Activated naive CD4-positive, alpha-beta T cell treated with anti-CD3 and anti-CD28 coated beads for 36 hours (primary cell): Measurements from ENCODE around the gene LRRC4. TPM values are rescaled to one million over a fixed set of nuclear protein-coding genes. Genes with fewer than 3 reads are reported as not detected.

Source experiments
- CTCF ChIA-PET: fragments of 350-600 bp; sonication (Branson Sonifier 250); formaldehyde crosslinking; loops from one replicate; lab custom pipeline; 2021; ENCODE audit warnings: antibody characterized with exemption; lab: Charles Lee
- DNase-seq: peaks from one replicate; pipeline ENCODE4 v3.0.0-alpha.2; 2020
- H3K27ac Mint-ChIP-seq: one replicate; pipeline ENCODE4 v1.8.0; 2021; ENCODE audit warnings: mild to moderate bottlenecking, mixed read lengths
- H3K27me3 Mint-ChIP-seq: one replicate; pipeline ENCODE4 v1.8.0; 2021; ENCODE audit warnings: low read depth, mixed read lengths
- H3K36me3 Mint-ChIP-seq: one replicate; pipeline ENCODE4 v1.8.0; 2021; ENCODE audit warnings: low read depth, mixed read lengths
- H3K4me1 Mint-ChIP-seq: one replicate; pipeline ENCODE4 v1.8.0; 2021; ENCODE audit warnings: low read depth, mixed read lengths
- H3K4me3 Mint-ChIP-seq: one replicate; pipeline ENCODE4 v1.8.0; 2021; ENCODE audit warnings: mild to moderate bottlenecking, moderate library complexity, mixed read lengths
- H3K9me3 Mint-ChIP-seq: one replicate; pipeline ENCODE4 v1.8.0; 2021; ENCODE audit warnings: mixed read lengths
- intact Hi-C: fragments of 100-400 bp; cut with micrococcal nuclease; formaldehyde crosslinking; loops from one replicate; pipeline ENCODE4 v1.15.1; 2023
- total RNA-seq, 2 experiments: library from RNA; stranded (reverse); gene quantifications; one replicate each; pipeline ENCODE4 v1.2.3, GENCODE V29; 2021

The LRRC4 gene
- total RNA-seq, 2 experiments from 2014 or later: 0.74 to 1.3 TPM

DNA sequence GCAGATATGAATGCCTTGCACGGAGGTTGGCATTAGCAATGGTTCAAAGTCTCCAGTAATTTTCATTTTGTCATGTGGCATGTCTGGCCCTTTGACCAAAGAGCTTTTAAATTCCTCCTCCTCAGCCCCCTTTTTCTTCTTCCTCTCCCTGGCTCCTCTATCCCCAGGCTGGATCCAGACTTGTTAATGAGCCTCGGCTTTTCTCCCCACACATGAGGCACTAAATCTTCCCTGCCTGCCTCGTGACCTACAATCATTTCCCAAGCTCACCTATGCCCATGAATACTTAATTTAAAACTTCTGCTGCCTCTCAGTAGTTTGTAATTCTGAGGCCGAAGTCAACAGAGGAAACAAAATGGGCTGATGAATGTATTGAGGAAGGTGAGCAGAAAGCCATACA, 23.3 kb upstream of the LRRC4 start:
- CTCF ChIA-PET: no interaction called here

DNA sequence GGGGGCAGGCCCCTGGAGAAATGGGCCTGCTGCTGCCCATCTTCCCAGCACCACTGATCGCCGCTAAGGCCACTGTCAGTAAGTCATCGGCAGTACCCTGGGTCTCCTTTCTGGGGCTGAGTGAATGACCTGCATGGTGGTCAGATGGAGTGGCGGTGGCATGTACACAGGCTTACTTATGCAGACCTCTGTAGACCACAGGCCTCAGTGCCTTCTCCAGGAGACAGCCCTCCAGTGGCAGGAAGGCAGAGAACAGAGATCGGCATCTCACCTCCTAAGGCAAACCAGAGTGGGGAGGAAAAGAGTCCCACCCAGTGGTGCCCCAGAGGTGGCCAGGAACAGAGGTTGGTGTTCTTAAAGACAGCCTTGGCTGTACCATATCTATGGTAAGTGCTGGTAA, 22.8 kb upstream of the LRRC4 start:
- no peak overlapping the region for H3K27ac Mint-ChIP-seq
- H3K36me3 Mint-ChIP-seq: peaks cover 2% of the 10 kb centered on the region
- intact Hi-C loops: no loop called here
- no peaks in the 10 kb centered on the region for H3K27me3 Mint-ChIP-seq
- no peak overlapping the region for H3K4me3 Mint-ChIP-seq
- H3K9me3 Mint-ChIP-seq: no peaks in the 10 kb centered on the region
- no peak for DNase-seq
- CTCF ChIA-PET: no interaction called here
- H3K4me1 Mint-ChIP-seq: peaks cover 46% of the 10 kb centered on the region

More for the DNA sequence above, 23.3 kb upstream of the LRRC4 start:
- H3K36me3 Mint-ChIP-seq: peaks cover 2% of the 10 kb centered on the region
- intact Hi-C loops: no loop called here
- no peak overlapping the region for H3K4me3 Mint-ChIP-seq
- H3K27me3 Mint-ChIP-seq: no peaks in the 10 kb centered on the region
- DNase-seq: no peak
- no peaks in the 10 kb centered on the region for H3K9me3 Mint-ChIP-seq
- H3K27ac Mint-ChIP-seq: no peak overlapping the region
- peaks cover 51% of the 10 kb centered on the region for H3K4me1 Mint-ChIP-seq

DNA sequence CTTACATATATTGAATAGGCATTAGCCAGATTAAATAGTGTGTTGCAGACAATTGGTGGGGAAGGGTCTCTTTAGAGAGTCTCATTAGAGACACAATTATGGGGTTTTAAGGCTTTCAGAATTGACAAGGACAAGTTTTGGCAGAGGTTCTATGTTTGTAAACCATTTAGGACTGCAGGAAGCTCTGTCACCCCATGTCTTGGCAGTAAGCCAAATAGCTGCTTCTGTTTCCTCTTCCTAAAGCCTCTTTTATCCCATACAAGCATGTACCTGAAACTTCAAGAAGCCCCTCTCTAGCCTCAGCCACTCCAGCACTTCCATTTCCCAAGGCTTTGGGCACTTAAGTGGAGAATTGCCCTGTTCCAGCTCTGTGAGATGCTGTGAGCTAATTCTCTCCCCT, 21.8 kb upstream of the LRRC4 start:
- Mint-ChIP-seq H3K27me3 (no peaks in the 10 kb centered on the region), H3K4me3 (no peak overlapping the region), H3K36me3 (peaks cover 2% of the 10 kb centered on the region), H3K4me1 (peaks cover 36% of the 10 kb centered on the region), H3K27ac (no peak overlapping the region), H3K9me3 (no peaks in the 10 kb centered on the region)
- CTCF ChIA-PET: no interaction called here
- DNase-seq: no peak
- intact Hi-C loops: no loop called here

- peaks cover 2% of the 10 kb centered on the region for H3K36me3 Mint-ChIP-seq
- CTCF ChIA-PET: interaction anchor here (0.7 kb wide), 1 partner anchor 25 kb away, joined by 3 read pairs; no protein-coding TSS in a partner anchor
- peaks cover 30% of the 10 kb centered on the region for H3K4me1 Mint-ChIP-seq
- intact Hi-C loops: no loop called here
- DNase-seq: no peak
- no peak overlapping the region for H3K4me3 Mint-ChIP-seq
- no peaks in the 10 kb centered on the region for H3K9me3 Mint-ChIP-seq
- no peaks in the 10 kb centered on the region for H3K27me3 Mint-ChIP-seq
- no peak overlapping the region for H3K27ac Mint-ChIP-seq
Measured at GRCh38 chr7:128052404-128052803, 21.2 kb upstream of the LRRC4 start.

DNA sequence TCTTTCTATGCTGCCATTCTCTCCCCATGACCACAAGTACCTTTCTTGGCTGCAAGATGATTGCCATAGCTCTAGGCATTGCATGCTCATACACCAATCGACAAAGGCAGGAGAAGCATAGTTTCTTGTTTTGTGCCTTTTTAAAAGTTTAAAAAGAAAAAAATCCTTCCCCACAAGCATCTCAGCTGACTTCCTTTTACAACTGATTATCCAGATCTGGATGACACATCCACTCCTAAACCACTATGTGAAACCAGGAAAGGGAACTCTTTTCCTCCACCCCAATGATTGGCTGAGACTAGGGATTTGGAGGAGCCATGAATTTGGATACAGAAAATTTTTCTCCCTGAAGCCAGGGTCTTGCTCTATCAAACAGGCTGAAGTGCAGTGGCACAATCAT, 14.5 kb upstream of the LRRC4 start:
- H3K27me3 Mint-ChIP-seq: no peaks in the 10 kb centered on the region
- no peak overlapping the region for H3K27ac Mint-ChIP-seq
- no peak for DNase-seq
- intact Hi-C loops: no loop called here
- H3K4me3 Mint-ChIP-seq: no peak overlapping the region
- CTCF ChIA-PET: interaction anchor here (0.5 to 1.4 kb wide), 4 partner anchors 10 to 322 kb away, joined by 3 to 6 read pairs (median 4); partner anchors contain the start of gene LRRC4
- H3K36me3 Mint-ChIP-seq: no peaks in the 10 kb centered on the region
- peaks cover 9% of the 10 kb centered on the region for H3K4me1 Mint-ChIP-seq
- no peaks in the 10 kb centered on the region for H3K9me3 Mint-ChIP-seq

DNA sequence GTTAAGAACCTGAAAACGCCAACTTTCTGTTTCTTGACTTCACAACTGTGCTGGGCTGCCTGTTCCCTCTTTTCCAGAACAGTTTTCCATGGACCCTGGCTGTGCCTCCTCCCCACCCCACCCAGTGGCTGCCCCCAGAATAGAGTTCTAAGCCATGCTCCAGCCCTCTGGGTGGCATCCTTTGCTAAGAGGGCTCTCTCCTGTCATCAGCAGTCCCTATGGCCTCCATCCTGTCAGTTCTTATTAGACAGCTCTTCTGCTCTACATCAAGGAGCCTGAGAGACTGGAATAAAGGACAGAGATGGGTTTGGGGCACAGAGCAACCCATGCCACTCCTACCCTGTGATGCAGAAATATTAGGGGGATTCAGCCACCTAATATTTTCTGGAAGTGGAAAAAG, 13.9 kb upstream of the LRRC4 start:
- DNase-seq: no peak
- CTCF ChIA-PET: interaction anchor here (0.5 to 1.1 kb wide), 4 partner anchors 9 to 323 kb away, joined by 3 to 6 read pairs (median 4); partner anchors contain the start of gene LRRC4
- H3K9me3 Mint-ChIP-seq: no peaks in the 10 kb centered on the region
- intact Hi-C loops: no loop called here
- no peak overlapping the region for H3K4me3 Mint-ChIP-seq
- H3K27me3 Mint-ChIP-seq: no peaks in the 10 kb centered on the region
- no peaks in the 10 kb centered on the region for H3K36me3 Mint-ChIP-seq
- peaks cover 7% of the 10 kb centered on the region for H3K4me1 Mint-ChIP-seq
- H3K27ac Mint-ChIP-seq: no peak overlapping the region

DNA sequence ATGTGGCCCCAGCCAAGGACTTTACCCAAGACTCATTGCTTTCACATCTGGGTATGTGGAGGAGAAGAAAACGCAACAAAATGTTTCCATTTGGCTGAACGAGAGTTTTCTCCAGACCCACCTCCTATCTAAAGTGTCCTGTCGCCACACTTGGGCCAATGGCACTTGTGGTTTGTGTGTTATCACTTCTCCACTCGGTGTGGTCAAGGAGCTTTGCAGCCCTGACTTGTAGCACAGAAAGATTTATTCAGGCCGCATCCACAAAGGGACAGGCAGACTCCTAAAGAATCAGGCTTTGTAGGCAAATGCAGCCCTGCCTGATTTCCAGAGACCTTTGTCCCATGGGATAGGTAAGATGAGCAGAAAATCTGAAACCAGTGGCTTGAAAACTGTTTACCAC, 12.8 kb upstream of the LRRC4 start:
- no peak for DNase-seq
- Mint-ChIP-seq H3K4me1 (peaks cover 7% of the 10 kb centered on the region), H3K4me3 (no peak overlapping the region), H3K27ac (no peak overlapping the region), H3K27me3 (no peaks in the 10 kb centered on the region), H3K36me3 (no peaks in the 10 kb centered on the region), H3K9me3 (no peaks in the 10 kb centered on the region)
- CTCF ChIA-PET: interaction anchor here (0.8 kb wide), 1 partner anchor 9 kb away, joined by 4 read pairs; no protein-coding TSS in a partner anchor
- intact Hi-C loops: no loop called here

GRCh38 chr7:128042012-128042411, 10.8 kb upstream of the LRRC4 start:
- CTCF ChIA-PET: no interaction called here
- Mint-ChIP-seq H3K36me3 (no peaks in the 10 kb centered on the region), H3K9me3 (no peaks in the 10 kb centered on the region), H3K4me1 (peaks cover 10% of the 10 kb centered on the region), H3K4me3 (no peak overlapping the region), H3K27me3 (no peaks in the 10 kb centered on the region), H3K27ac (no peak overlapping the region)
- no peak for DNase-seq
- intact Hi-C loops: no loop called here

- CTCF ChIA-PET: no interaction called here
- no peak overlapping the region for H3K4me3 Mint-ChIP-seq
Measured at GRCh38 chr7:128041203-128041602, 10.0 kb upstream of the LRRC4 start.

DNA sequence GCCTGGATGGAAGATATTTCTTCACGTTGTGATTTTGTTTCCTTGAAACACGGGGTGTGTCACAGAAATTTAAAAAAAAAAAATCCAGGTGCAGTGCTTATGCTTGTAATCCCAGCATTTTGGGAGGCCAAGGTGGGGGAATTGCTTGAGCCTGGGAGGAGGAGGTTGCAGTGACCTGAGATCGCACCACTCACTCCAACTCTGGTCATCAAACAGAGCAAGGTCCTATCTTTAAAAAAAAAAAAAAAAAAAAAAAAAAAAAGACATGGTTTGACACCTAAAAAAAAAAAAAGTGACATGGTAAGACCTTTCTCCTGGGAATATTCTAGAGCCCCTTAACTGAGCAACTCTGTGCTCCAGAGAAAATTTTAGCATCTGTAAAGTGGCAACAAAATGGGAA, 9.0 kb upstream of the LRRC4 start:
- no peaks in the 10 kb centered on the region for H3K27me3 Mint-ChIP-seq
- peaks cover 10% of the 10 kb centered on the region for H3K4me1 Mint-ChIP-seq

More at GRCh38 chr7:128041203-128041602, 10.0 kb upstream of the LRRC4 start:
- no peak for DNase-seq
- Mint-ChIP-seq H3K9me3 (no peaks in the 10 kb centered on the region), H3K4me1 (peaks cover 10% of the 10 kb centered on the region), H3K27me3 (no peaks in the 10 kb centered on the region), H3K36me3 (no peaks in the 10 kb centered on the region), H3K27ac (no peak overlapping the region)
- intact Hi-C loops: no loop called here

DNA sequence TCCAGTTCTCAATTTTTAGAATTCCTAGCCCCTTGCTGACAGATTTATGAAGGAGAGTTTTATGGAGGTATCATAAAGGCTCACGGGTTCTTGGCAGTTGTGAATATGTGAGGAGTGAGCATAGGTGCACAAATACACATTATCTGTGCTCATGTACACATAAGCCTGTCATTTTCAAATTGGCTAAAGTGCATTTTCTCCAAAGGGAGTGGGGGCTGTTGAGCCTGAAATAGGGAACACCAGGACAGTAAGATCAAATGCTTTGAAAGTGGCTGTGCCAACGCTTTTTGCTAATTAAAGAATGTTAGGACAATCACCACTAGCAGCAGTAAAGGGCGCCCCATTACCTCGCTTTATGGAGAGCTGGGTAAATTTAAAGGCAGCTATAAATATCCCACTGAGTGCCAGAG, 8.3 kb upstream of the LRRC4 start:
- Mint-ChIP-seq H3K27ac (no peak overlapping the region), H3K4me3 (no peak overlapping the region), H3K9me3 (no peaks in the 10 kb centered on the region), H3K27me3 (no peaks in the 10 kb centered on the region), H3K36me3 (no peaks in the 10 kb centered on the region), H3K4me1 (peaks cover 10% of the 10 kb centered on the region)
- DNase-seq: no peak
- CTCF ChIA-PET: interaction anchor here (0.6 to 0.7 kb wide), 2 partner anchors 74 to 96 kb away, joined by 3 to 4 read pairs; no protein-coding TSS in a partner anchor
- intact Hi-C loops: loop anchor here (10.0 kb wide), 1 partner anchor 645 kb away; the partner anchor contains the start of gene ZNF800

More for the DNA sequence above, 9.0 kb upstream of the LRRC4 start:
- H3K27ac Mint-ChIP-seq: no peak overlapping the region
- no peaks in the 10 kb centered on the region for H3K9me3 Mint-ChIP-seq
- no peak overlapping the region for H3K4me3 Mint-ChIP-seq
- CTCF ChIA-PET: interaction anchor here (0.6 kb wide), 1 partner anchor 74 kb away, joined by 3 read pairs; no protein-coding TSS in a partner anchor
- intact Hi-C loops: no loop called here
- H3K36me3 Mint-ChIP-seq: no peaks in the 10 kb centered on the region
- DNase-seq: no peak

GRCh38 chr7:128037880-128038619, 6.8 kb upstream of the LRRC4 start:
- Mint-ChIP-seq H3K27me3 (no peaks in the 10 kb centered on the region), H3K36me3 (no peaks in the 10 kb centered on the region), H3K4me1 (peaks cover 5% of the 10 kb centered on the region), H3K4me3 (no peak overlapping the region), H3K9me3 (no peaks in the 10 kb centered on the region), H3K27ac (no peak overlapping the region)
- DNase-seq: no peak
- intact Hi-C loops: loop anchor here (10.0 kb wide), 1 partner anchor 643 kb away; the partner anchor contains the start of gene ZNF800
- CTCF ChIA-PET: interaction anchor here (1.2 kb wide), 1 partner anchor 44 kb away, joined by 3 read pairs; no protein-coding TSS in a partner anchor
